ENCODE results near the gene FOXO6.

FOXO6 gene

GRCh38 chr1:41348394-41348793 lies 12.8 kb upstream of the FOXO6 start:
- DNase-seq (ENCODE audit: low read depth, low spot score), result no peak
- no peak overlapping the region for H3K4me3 ChIP-seq (ENCODE audit: low read depth, low read length)
- TF ChIP-seq CTCF (IDR thresholded peaks at IDR 0.05; ENCODE audit: insufficient read depth, low read length, missing control alignments), result no peak
- CTCF ChIA-PET, result interaction anchor here (0.9 to 1.4 kb wide), 3 partner anchors 9 to 66 kb away, joined by 3 read pairs; no protein-coding TSS in a partner anchor
- POLR2A ChIA-PET, result no interaction called here

GRCh38 chr1:41349361-41350054 lies 11.7 kb upstream of the FOXO6 start:
- ChIA-PET CTCF (no interaction called here), POLR2A (no interaction called here)
- no peak for TF ChIP-seq CTCF (IDR thresholded peaks at IDR 0.05; ENCODE audit: insufficient read depth, low read length, missing control alignments)
- no peak overlapping the region for H3K4me3 ChIP-seq (ENCODE audit: low read depth, low read length)
- no peak for DNase-seq (ENCODE audit: low read depth, low spot score)

- no peak for DNase-seq (ENCODE audit: low read depth, low spot score)
- POLR2A ChIA-PET, result no interaction called here
- H3K4me3 ChIP-seq (ENCODE audit: low read depth, low read length), result no peak overlapping the region
- no peak for TF ChIP-seq CTCF (IDR thresholded peaks at IDR 0.05; ENCODE audit: insufficient read depth, low read length, missing control alignments)
- CTCF ChIA-PET, result no interaction called here
These were observed 11.2 kb upstream of the FOXO6 start for GRCh38 chr1:41350055-41350378.

- POLR2A ChIA-PET, result no interaction called here
- no peak for TF ChIP-seq CTCF (IDR thresholded peaks at IDR 0.05; ENCODE audit: insufficient read depth, low read length, missing control alignments)
- no peak overlapping the region for H3K4me3 ChIP-seq (ENCODE audit: low read depth, low read length)
- CTCF ChIA-PET, result interaction anchor here (2.1 kb wide), 1 partner anchor 10 kb away, joined by 7 read pairs; the partner anchor contains the start of gene FOXO6
- no peak for DNase-seq (ENCODE audit: low read depth, low spot score)
These were observed 9.7 kb upstream of the FOXO6 start for GRCh38 chr1:41351262-41352151.

GRCh38 chr1:41353744-41354143 lies 7.5 kb upstream of the FOXO6 start:
- ChIA-PET CTCF (interaction anchor here (1.2 kb wide), 1 partner anchor 71 kb away, joined by 4 read pairs; no protein-coding TSS in a partner anchor), POLR2A (no interaction called here)
- no peak for TF ChIP-seq CTCF (IDR thresholded peaks at IDR 0.05; ENCODE audit: insufficient read depth, low read length, missing control alignments)
- no peak overlapping the region for H3K4me3 ChIP-seq (ENCODE audit: low read depth, low read length)
- no peak for DNase-seq (ENCODE audit: low read depth, low spot score)

- ChIA-PET CTCF (interaction anchor here (0.9 to 2.6 kb wide), 2 partner anchors 62 to 72 kb away, joined by 3 to 10 read pairs; no protein-coding TSS in a partner anchor), POLR2A (interaction anchor here (1.0 kb wide), 1 partner anchor 27 kb away, joined by 3 read pairs; no protein-coding TSS in a partner anchor)
- no peak for TF ChIP-seq CTCF (IDR thresholded peaks at IDR 0.05; ENCODE audit: insufficient read depth, low read length, missing control alignments)
- no peak for DNase-seq (ENCODE audit: low read depth, low spot score)
- H3K4me3 ChIP-seq (ENCODE audit: low read depth, low read length), result no peak overlapping the region
These were observed 6.3 kb upstream of the FOXO6 start for GRCh38 chr1:41354956-41355355.

All from AG04449 (cell line).